Endodermal cell (in vitro differentiated cells): ENCODE data around the gene TRPM5. TPM values are rescaled to one million over a fixed set of nuclear protein-coding genes. Genes with fewer than 3 reads are reported as not detected.

Source experiments
- DNase-seq: peaks from one replicate; pipeline ENCODE4 v3.0.0-alpha.2; 2017
- H3K27ac ChIP-seq: 2 replicates; pipeline ENCODE4 v1.5.1; 2013; ENCODE audit warnings: mild to moderate bottlenecking, low read depth, low read length, moderate library complexity
- H3K27me3 ChIP-seq: 2 replicates; pipeline ENCODE4 v1.6.1; 2013; ENCODE audit warnings: mild to moderate bottlenecking, low read length, moderate library complexity; ENCODE audit not compliant: insufficient read depth, control insufficient read depth, poor library complexity, severe bottlenecking
- H3K36me3 ChIP-seq: 2 replicates; pipeline ENCODE4 v1.7.0; 2013; ENCODE audit warnings: mild to moderate bottlenecking, low read length, moderate library complexity; ENCODE audit not compliant: control insufficient read depth, insufficient read depth
- H3K4me1 ChIP-seq: one replicate; pipeline ENCODE4 v1.7.0; 2013; ENCODE audit warnings: low read length; ENCODE audit not compliant: control insufficient read depth, insufficient read depth
- H3K4me3 ChIP-seq: 2 replicates; pipeline ENCODE4 v1.5.1; 2013; ENCODE audit warnings: mild to moderate bottlenecking, low read length, moderate library complexity
- H3K9ac ChIP-seq: 2 replicates; pipeline ENCODE4 v1.6.1; 2013; ENCODE audit warnings: mild to moderate bottlenecking, low read length, moderate library complexity; ENCODE audit not compliant: poor library complexity, severe bottlenecking; ENCODE audit errors: extremely low read depth
- H3K9me3 ChIP-seq: 2 replicates; pipeline ENCODE4 v1.6.1; 2013; ENCODE audit warnings: mild to moderate bottlenecking, low read length, moderate library complexity; ENCODE audit not compliant: control insufficient read depth
- H3K27ac Mint-ChIP-seq: 2 replicates; pipeline ENCODE4 v1.8.0; 2020; ENCODE audit warnings: mixed read lengths
- H3K27me3 Mint-ChIP-seq: 2 replicates; pipeline ENCODE4 v1.8.0; 2021; ENCODE audit warnings: mild to moderate bottlenecking, mixed read lengths; ENCODE audit not compliant: insufficient read depth
- H3K36me3 Mint-ChIP-seq: 2 replicates; pipeline ENCODE4 v1.8.0; 2020; ENCODE audit warnings: low read depth, mixed read lengths
- H3K4me1 Mint-ChIP-seq: 2 replicates; pipeline ENCODE4 v1.8.0; 2020; ENCODE audit warnings: mixed read lengths
- H3K4me3 Mint-ChIP-seq: 2 replicates; pipeline ENCODE4 v1.8.0; 2020; ENCODE audit warnings: mild to moderate bottlenecking, moderate library complexity, mixed read lengths
- H3K9me3 Mint-ChIP-seq: 2 replicates; pipeline ENCODE4 v1.8.0; 2020; ENCODE audit warnings: mild to moderate bottlenecking, mixed read lengths
- CTCF ChIP-seq: fragments of 200-600 bp; sonication (generic); conservative IDR thresholded peaks from 2 replicates; pipeline ENCODE4 v1.5.0; 2021; ENCODE audit warnings: antibody characterized with exemption, mild to moderate bottlenecking
- WGBS, 2 experiments: methylation state at CpG; one replicate each; pipeline versions ENCODE4 v1.1.5 to v1.1.7; 2013; ENCODE audit warnings: missing lambda C conversion rate in 2 of 2, mixed read lengths in 1 of 2; ENCODE audit not compliant: insufficient coverage in 1 of 2, insufficient read length in 1 of 2; 5-methylcytosine and 5-hydroxymethylcytosine counted together
- total RNA-seq, 2 donors: library from RNA; stranded (reverse); fragmentation: NEBNext Ultra II Directional in 1 of 2; extraction: Animal tissue kit (Norgen Biotek cat#: 25700) in 1 of 2; gene quantifications; 2 replicates in 1 of 2; 3 replicates in 1 of 2; pipeline ENCODE4 v1.2.1, GENCODE V29; 2021

TRPM5 gene
- total RNA-seq, 2 donors from 2014 or later, result 0.11 TPM

GRCh38 chr11:2461956-2462542 lies 17.7 kb upstream of the TRPM5 start:
- Histone ChIP-seq H3K4me3 (no peak overlapping the region), H3K4me1 (no peaks in the 10 kb centered on the region), H3K27me3 (peaks cover 21% of the 10 kb centered on the region), H3K36me3 (no peaks in the 10 kb centered on the region), H3K27ac (no peak overlapping the region), H3K9ac (no peak overlapping the region), H3K9me3 (no peaks in the 10 kb centered on the region)
- Mint-ChIP-seq H3K4me3 (no peak overlapping the region), H3K27ac (no peak overlapping the region), H3K27me3 (peaks cover 27% of the 10 kb centered on the region), H3K9me3 (no peaks in the 10 kb centered on the region), H3K4me1 (no peaks in the 10 kb centered on the region), H3K36me3 (no peaks in the 10 kb centered on the region)
- TF ChIP-seq CTCF, result no peak
- 90 to 93% methylated on average over 5 to 14 of the region's 14 CpGs for WGBS, 2 experiments
- no peak for DNase-seq

GRCh38 chr11:2461253-2461955 lies 17.1 kb upstream of the TRPM5 start:
- H3K27ac ChIP-seq, result no peak overlapping the region
- 92% methylated on average over 8 to 16 of the region's 17 CpGs for WGBS, 2 experiments
- H3K27ac Mint-ChIP-seq, result no peak overlapping the region

GRCh38 chr11:2460540-2461252 lies 16.4 kb upstream of the TRPM5 start:
- DNase-seq, result no peak
- Histone ChIP-seq H3K9ac (no peak overlapping the region), H3K9me3 (no peaks in the 10 kb centered on the region), H3K27me3 (peaks cover 21% of the 10 kb centered on the region), H3K27ac (no peak overlapping the region), H3K4me3 (no peak overlapping the region), H3K36me3 (no peaks in the 10 kb centered on the region), H3K4me1 (no peaks in the 10 kb centered on the region)
- H3K4me3 Mint-ChIP-seq, result no peak overlapping the region
- no peaks in the 10 kb centered on the region for H3K4me1 Mint-ChIP-seq
- peaks cover 35% of the 10 kb centered on the region for H3K27me3 Mint-ChIP-seq
- H3K27ac Mint-ChIP-seq, result no peak overlapping the region
- no peaks in the 10 kb centered on the region for H3K36me3 Mint-ChIP-seq
- WGBS, 2 experiments, result 89% methylated on average over 9 to 15 of the region's 15 CpGs
- H3K9me3 Mint-ChIP-seq, result no peaks in the 10 kb centered on the region
- no peak for TF ChIP-seq CTCF

More at GRCh38 chr11:2461253-2461955, 17.1 kb upstream of the TRPM5 start:
- H3K27me3 Mint-ChIP-seq, result peaks cover 31% of the 10 kb centered on the region
- H3K9me3 Mint-ChIP-seq, result no peaks in the 10 kb centered on the region
- no peak for TF ChIP-seq CTCF
- no peak overlapping the region for H3K4me3 Mint-ChIP-seq
- H3K36me3 Mint-ChIP-seq, result no peaks in the 10 kb centered on the region
- H3K36me3 ChIP-seq, result no peaks in the 10 kb centered on the region
- no peak overlapping the region for H3K4me3 ChIP-seq
- H3K9ac ChIP-seq, result no peak overlapping the region
- no peaks in the 10 kb centered on the region for H3K4me1 ChIP-seq
- H3K27me3 ChIP-seq, result peaks cover 21% of the 10 kb centered on the region
- H3K4me1 Mint-ChIP-seq, result no peaks in the 10 kb centered on the region
- DNase-seq, result no peak
- H3K9me3 ChIP-seq, result no peaks in the 10 kb centered on the region
